ENCODE data around the gene CRY1.

CRY1 gene

DNA sequence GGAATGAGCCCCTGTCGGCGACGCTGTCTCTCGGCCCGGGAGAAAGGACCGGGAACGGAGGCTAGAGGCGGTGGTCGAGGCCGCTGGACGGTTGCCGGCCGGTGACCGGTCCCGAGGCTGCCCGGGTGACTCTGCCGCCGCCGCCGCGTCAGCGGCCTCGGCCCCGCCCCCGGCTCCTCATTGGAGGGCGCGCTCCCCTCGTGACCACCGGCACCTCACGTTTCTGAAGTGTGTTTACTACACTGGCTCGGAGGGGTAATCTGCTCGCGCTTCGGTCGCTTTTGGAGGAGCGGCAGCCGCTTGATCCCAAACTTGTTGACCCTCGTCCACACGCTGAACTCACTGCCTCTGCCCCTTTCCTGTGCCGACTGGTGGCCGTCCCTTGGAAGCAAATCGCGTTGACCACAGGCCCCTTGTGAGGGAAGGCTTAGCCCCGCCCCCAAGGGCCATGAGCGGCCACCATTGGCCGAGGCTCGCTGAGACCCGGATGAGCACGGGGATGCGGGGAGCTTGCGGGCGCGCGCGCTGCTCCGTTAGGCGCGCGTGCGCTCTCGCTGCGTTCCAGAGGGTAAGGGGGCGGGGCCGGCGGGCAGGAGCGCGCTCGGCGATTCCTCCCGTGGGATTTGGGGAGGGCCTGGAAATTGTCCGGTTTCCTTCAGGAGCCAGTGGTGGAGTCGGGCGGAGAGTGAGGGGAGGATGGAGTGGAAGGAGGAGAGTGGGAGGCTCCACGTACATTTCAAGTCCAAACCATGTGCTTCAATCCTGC, at the start of gene CRY1:
CRY1 (minus strand) TSS at position 133 of the 766 bp plus-strand sequence. CDS start 588 bp downstream, outside the sequence.
- DNase-seq = peak; percentile 84

DNA sequence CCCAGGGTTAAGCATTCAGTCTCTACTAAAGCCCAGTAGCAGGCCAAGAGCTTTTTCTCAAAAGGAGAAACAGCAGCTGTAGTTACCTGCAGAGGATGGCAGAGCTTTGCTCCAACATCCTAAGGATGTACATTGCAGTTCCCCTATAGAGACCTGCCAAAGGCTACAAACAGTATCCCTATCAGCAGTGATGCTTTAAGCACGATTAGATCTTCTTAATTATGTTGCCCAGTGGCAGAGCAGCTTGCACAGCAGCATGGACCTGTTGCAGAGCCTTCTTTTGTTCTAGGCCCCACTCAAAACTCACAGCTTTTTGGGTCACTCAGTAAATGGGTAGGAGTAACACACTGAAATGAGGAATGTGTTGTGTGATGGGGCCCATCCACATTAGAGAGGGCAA, 46.4 kb upstream of the CRY1 start:
- no peak for DNase-seq

DNA sequence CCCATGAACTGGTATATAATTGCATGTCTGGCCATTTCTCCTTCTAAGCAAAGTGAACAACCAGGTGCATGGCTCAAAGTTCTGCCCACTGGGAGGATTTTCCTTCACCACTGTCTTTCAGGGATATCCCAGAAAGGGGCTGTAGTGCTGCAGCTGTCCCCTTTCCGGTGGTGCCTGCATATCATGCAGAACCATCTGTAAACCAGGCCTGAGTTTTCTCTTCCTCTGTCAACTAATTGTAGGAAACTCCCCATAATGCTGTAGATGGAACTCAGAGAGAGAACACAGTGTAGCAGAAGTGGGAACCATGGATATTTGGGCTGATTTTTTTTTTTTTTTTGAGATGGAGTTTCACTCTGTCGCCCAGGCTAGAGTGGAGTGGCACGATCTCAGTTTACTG, 45.6 kb upstream of the CRY1 start:
- DNase-seq = no peak

GRCh38 chr12:107135177-107135576, 41.8 kb upstream of the CRY1 start:
- DNase-seq = no peak

GRCh38 chr12:107134558-107134957, 41.2 kb upstream of the CRY1 start:
- peak; percentile 48 for DNase-seq

GRCh38 chr12:107133462-107133861, 40.1 kb upstream of the CRY1 start:
- DNase-seq = no peak

DNA sequence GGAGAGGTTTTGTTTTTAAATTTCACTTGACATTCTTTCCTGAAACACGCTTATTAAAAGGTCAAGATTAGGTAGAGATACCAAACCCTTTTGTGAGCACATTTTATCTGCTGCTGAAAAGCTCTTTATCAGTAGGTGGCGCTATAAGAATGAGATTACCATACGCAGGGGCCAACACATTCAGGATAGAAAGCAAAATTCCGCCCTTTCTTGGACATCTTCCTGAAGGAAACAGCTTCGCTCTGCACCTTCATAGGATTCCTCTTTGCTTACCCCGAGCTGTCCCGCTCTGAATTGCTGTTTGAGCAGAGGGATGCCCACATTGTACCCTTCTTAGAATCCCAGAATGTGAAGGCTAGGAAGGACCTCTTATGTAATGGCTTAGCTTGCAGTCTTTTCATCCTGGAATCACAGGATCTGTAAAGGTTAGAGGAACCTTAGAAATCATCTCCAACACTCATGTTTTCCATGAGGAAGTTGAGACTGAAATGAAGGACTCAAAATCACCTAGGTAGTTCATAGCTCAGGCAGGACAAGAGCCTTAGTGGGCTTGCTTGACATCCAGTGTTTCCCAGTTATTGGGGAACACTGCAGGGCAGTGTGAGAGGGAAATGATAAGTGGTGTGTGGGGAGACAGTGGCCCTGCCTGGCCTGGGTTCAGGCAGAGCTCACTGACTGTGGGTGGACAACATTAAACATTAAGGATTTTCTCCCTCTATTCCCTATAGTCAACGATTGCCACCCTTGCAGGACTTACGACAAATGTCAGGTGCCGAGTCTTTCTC, 38.7 kb upstream of the CRY1 start:
- DNase-seq = peak; percentile 2

GRCh38 chr12:107130830-107131611, 37.7 kb upstream of the CRY1 start:
- no peak for DNase-seq

- DNase-seq = no peak
Observed at GRCh38 chr12:107129315-107129930, 36.1 kb upstream of the CRY1 start.

DNA sequence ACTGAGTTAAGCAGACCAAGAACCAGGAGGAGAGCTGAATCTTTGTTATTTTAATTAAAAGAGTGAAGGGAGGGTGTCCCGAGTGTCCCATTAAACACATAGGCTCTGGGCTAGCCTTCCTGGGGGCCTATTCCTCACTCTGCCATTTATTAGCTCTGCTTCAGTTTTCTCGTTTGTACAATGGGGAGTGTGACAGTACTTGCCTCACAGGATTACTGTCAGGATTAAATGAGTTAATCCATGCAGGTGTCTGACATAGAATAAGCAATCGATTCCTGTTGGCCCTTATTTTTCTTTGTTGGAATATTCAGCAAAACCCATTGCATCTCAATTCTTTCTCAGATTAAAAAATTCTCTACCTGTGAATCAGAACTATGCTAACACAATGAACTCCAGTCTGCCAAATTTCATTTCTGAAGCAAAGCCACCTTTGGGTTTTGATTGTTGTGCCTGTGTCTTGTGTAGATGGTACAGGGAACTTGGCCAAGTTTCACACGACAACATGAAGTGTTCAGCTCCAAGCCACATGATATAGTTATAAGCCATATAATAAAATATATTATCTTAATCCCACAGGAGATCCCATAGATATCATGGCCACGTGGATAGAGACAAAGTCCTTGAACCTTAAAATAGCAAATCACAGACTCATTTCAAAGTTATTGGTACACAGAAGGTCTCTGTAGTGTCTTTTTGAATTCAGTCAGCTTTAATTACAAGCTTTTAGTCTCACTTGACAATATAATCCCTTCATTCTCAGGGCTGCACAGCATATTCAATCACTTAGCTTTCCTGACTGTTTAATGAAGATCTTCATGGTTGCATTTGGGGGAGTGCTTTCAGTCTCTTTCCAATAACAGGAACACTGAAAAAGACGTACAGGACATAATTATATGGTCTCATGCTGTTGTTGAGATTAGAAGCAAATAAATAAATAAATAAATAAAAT, 34.4 kb upstream of the CRY1 start:
- DNase-seq = no peak

GRCh38 chr12:107126796-107127481, 33.6 kb upstream of the CRY1 start:
- no peak for DNase-seq

GRCh38 chr12:107125833-107126232, 32.5 kb upstream of the CRY1 start:
- no peak for DNase-seq

GRCh38 chr12:107122452-107122958, 29.2 kb upstream of the CRY1 start:
- DNase-seq = no peak

GRCh38 chr12:107119091-107119490, 25.7 kb upstream of the CRY1 start:
- DNase-seq = no peak

GRCh38 chr12:107118624-107119023, 25.3 kb upstream of the CRY1 start:
- DNase-seq = no peak

DNA sequence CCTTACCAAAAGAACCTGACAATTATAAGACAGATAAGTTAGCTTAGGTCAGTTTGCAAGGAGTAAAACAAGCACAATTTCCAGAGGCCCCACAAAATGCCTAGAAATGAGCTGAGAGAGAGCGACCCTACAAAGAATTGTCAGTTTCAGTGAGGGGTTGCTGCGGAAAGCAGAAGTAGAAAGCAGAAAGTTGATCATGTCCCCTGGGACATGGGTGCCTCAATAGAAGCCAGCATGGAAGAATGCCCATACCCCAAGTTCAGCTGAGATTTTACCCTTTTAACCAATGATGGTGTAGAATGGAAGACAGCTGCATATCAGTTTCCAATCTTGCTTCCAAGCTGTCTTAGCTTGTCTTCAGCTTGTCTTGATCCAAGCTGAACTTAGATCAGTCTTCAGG, 21.8 kb upstream of the CRY1 start:
- DNase-seq = no peak

DNA sequence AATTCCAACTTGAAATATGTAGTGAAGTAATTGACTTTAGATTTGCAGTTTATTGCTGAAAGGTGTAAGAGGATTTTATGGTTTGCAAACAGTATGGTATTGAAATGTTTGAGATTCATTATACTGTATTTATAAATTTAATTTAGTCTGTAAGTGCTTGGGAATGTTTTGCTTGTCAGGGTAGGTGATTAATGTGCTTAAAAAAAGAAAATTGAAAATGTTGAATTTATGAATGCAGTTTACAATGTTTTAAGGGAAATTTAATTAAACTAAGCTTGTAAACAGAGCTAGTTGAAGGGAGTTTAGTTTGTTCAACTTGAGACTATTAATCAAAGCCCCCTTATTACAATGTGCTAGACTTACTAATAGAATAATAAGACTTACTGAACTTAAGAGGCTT, 18.0 kb upstream of the CRY1 start:
- no peak for DNase-seq

DNA sequence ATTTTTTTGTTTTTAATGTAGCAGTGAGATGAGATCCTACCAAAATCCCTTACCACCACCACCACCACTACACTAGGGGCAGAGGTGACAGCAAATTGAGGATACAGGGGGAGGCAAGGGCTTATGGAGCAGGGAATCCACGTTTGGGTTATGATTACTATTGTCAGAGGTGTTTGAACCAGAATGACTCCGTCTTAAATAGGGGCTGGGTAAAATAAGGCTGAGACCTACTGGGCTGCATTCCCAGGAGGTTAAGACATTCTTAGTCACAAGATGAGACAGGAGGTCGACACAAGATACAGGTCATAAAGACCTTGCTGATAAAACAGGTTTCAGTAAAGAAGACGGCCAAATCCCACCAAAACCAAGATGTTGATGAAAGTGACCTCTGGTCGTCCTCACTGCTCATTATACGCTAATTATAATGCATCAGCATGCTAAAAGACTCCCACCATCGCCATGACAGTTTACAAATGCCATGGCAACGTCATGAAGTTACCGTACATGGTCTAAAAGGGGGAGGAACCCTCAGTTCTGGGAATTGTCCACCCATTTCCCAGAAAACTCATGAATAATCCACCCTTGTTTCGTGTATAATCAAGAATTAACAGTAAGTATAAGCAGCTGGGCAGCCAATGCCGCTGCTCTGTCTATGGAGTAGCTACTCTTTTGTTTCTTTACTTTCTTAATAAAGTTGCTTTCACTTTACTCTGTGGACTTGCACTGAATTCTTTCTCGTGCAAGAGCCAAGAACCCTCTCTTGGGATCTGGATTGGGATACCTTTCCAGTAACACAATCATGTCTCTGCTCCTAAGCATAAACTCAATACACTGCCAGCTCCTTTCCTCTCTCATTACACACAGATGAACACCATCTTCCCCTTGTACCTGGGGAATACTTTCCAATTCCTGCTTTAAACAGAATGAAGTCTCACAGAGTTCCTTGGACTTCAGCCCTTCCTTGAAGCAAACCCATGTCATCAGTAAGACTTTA, 16.7 kb upstream of the CRY1 start:
- no peak for DNase-seq

- DNase-seq = no peak
Observed at GRCh38 chr12:107108995-107109508, 15.7 kb upstream of the CRY1 start.

Data from NCI-H1048 (cell line).